Panc1 (cell line): Measurements from ENCODE around the gene TMEM131.

Experiments used
- POLR2AphosphoS5 ChIP-seq: IDR thresholded peaks from 2 replicates; pipeline ENCODE4 v1.6.1; 2012; ENCODE audit warnings: mild to moderate bottlenecking, low read depth, low read length, moderate library complexity
- SIN3A ChIP-seq: IDR thresholded peaks from 2 replicates; pipeline ENCODE4 v1.6.1; 2012; ENCODE audit warnings: low read depth, mild to moderate bottlenecking, low read length, moderate library complexity, borderline replicate concordance; ENCODE audit not compliant: insufficient read depth
- TCF7L2 ChIP-seq: IDR thresholded peaks from 2 replicates; pipeline ENCODE4 v1.6.1; 2011; ENCODE audit warnings: mild to moderate bottlenecking, low read depth, low read length, inconsistent platforms
- TF ChIP-seq, protein P1 (sequence below): fragments of 450-650 bp; IDR thresholded peaks from 2 replicates; pipeline ENCODE4 v1.5.1; 2017; ENCODE audit warnings: mild to moderate bottlenecking
- TF ChIP-seq, protein P2 (sequence below), 2 experiments: IDR thresholded peaks; 2 replicates each; pipeline ENCODE4 v1.6.1; 2011 to 2012; ENCODE audit warnings: low read depth in 2 of 2, control low read depth in 1 of 2, low read length in 1 of 2, mild to moderate bottlenecking in 1 of 2, moderate library complexity in 1 of 2; ENCODE audit not compliant: insufficient read depth in 1 of 2

DNA sequence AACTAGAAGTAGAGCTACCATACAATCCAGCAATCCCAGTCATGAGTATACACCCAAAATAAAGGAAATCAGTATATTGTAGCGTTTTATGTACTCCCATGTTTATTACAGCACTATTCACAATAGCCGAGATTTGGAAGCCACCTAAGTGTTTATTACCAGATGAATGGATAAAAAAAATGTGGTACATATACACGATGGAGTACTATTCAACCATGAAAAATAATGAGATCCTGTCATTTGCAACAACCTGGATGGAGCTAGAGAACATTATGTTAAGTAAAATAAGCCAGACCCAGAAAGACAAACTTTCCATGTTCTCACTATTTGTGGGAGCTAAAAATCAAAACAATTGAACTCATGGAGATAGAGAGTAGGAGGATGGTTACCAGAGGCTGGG lies 131.9 kb downstream of the TMEM131 start:
- TF ChIP-seq, protein P1, sequence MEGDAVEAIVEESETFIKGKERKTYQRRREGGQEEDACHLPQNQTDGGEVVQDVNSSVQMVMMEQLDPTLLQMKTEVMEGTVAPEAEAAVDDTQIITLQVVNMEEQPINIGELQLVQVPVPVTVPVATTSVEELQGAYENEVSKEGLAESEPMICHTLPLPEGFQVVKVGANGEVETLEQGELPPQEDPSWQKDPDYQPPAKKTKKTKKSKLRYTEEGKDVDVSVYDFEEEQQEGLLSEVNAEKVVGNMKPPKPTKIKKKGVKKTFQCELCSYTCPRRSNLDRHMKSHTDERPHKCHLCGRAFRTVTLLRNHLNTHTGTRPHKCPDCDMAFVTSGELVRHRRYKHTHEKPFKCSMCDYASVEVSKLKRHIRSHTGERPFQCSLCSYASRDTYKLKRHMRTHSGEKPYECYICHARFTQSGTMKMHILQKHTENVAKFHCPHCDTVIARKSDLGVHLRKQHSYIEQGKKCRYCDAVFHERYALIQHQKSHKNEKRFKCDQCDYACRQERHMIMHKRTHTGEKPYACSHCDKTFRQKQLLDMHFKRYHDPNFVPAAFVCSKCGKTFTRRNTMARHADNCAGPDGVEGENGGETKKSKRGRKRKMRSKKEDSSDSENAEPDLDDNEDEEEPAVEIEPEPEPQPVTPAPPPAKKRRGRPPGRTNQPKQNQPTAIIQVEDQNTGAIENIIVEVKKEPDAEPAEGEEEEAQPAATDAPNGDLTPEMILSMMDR, result no peak
- no peak for TF ChIP-seq POLR2AphosphoS5
- TF ChIP-seq TCF7L2, result no peak
- TF ChIP-seq SIN3A, result no peak
- TF ChIP-seq, protein P2, sequence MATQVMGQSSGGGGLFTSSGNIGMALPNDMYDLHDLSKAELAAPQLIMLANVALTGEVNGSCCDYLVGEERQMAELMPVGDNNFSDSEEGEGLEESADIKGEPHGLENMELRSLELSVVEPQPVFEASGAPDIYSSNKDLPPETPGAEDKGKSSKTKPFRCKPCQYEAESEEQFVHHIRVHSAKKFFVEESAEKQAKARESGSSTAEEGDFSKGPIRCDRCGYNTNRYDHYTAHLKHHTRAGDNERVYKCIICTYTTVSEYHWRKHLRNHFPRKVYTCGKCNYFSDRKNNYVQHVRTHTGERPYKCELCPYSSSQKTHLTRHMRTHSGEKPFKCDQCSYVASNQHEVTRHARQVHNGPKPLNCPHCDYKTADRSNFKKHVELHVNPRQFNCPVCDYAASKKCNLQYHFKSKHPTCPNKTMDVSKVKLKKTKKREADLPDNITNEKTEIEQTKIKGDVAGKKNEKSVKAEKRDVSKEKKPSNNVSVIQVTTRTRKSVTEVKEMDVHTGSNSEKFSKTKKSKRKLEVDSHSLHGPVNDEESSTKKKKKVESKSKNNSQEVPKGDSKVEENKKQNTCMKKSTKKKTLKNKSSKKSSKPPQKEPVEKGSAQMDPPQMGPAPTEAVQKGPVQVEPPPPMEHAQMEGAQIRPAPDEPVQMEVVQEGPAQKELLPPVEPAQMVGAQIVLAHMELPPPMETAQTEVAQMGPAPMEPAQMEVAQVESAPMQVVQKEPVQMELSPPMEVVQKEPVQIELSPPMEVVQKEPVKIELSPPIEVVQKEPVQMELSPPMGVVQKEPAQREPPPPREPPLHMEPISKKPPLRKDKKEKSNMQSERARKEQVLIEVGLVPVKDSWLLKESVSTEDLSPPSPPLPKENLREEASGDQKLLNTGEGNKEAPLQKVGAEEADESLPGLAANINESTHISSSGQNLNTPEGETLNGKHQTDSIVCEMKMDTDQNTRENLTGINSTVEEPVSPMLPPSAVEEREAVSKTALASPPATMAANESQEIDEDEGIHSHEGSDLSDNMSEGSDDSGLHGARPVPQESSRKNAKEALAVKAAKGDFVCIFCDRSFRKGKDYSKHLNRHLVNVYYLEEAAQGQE (IDR thresholded peaks at IDR 0.05; ENCODE audit: insufficient read depth in 1 of 2, low read depth in 2 of 2, low read length in 1 of 2), result no peak
